GM13976 (cell line): Measurements from ENCODE around the gene TDRD1.

ENCODE experiments used
- DNase-seq: peaks from one replicate; pipeline ENCODE4 v3.0.0; 2012; ENCODE audit warnings: low spot score
- CTCF ChIP-seq: IDR thresholded peaks from 2 replicates; pipeline ENCODE4 v1.5.1; 2012; ENCODE audit warnings: borderline replicate concordance, mild to moderate bottlenecking; ENCODE audit not compliant: insufficient read depth; ENCODE audit errors: extremely low read depth, missing control alignments, control extremely low read depth
- in situ Hi-C: fragments of 300-500 bp; cut with MboI; formaldehyde crosslinking; loops from one replicate; pipeline ENCODE4 v1.12.0; 2022; ENCODE audit warnings: low sequenced_read_pairs, mixed read lengths, inconsistent platforms; ENCODE audit not compliant: unreplicated experiment

TDRD1 gene

GRCh38 chr10:114250236-114250635 lies 71.1 kb downstream of the TDRD1 start:
- no peak for TF ChIP-seq CTCF
- DNase-seq = no peak
- in situ Hi-C loops = no loop called here

GRCh38 chr10:114250716-114251115 lies 71.6 kb downstream of the TDRD1 start:
- no peak for TF ChIP-seq CTCF
- in situ Hi-C loops = no loop called here

GRCh38 chr10:114252092-114252491 lies 72.9 kb downstream of the TDRD1 start:
- no peak for DNase-seq
- in situ Hi-C loops = no loop called here
- TF ChIP-seq CTCF = no peak

More at GRCh38 chr10:114250716-114251115, 71.6 kb downstream of the TDRD1 start:
- DNase-seq = no peak

GRCh38 chr10:114252883-114253282 lies 73.7 kb downstream of the TDRD1 start:
- no peak for DNase-seq
- in situ Hi-C loops = no loop called here
- TF ChIP-seq CTCF = no peak

GRCh38 chr10:114255227-114255626 lies 76.1 kb downstream of the TDRD1 start:
- in situ Hi-C loops = no loop called here
- TF ChIP-seq CTCF = no peak
- DNase-seq = no peak

- no peak for DNase-seq
- in situ Hi-C loops = no loop called here
- TF ChIP-seq CTCF = no peak
Observed at GRCh38 chr10:114256008-114256765, 77.0 kb downstream of the TDRD1 start.
